LNCaP clone FGC (cell line): ENCODE measurements around the gene CAV2.

Experiments used
- DNase-seq: peaks from one replicate; pipeline ENCODE4 v3.0.0-alpha.2; 2011; ENCODE audit warnings: low read depth
- H3K4me3 ChIP-seq: 2 replicates; pipeline ENCODE4 v1.5.1; 2011; ENCODE audit warnings: mild to moderate bottlenecking, low read depth, low read length, control low read depth
- TF ChIP-seq, protein P1 (sequence below): IDR thresholded peaks from 2 replicates; pipeline ENCODE4 v1.5.1; 2012; ENCODE audit warnings: mild to moderate bottlenecking; ENCODE audit not compliant: control insufficient read depth, insufficient read depth; ENCODE audit errors: extremely low read depth

The CAV2 gene

GRCh38 chr7:116526897-116527296 is 27.4 kb downstream of the CAV2 start:
- TF ChIP-seq, protein P1, sequence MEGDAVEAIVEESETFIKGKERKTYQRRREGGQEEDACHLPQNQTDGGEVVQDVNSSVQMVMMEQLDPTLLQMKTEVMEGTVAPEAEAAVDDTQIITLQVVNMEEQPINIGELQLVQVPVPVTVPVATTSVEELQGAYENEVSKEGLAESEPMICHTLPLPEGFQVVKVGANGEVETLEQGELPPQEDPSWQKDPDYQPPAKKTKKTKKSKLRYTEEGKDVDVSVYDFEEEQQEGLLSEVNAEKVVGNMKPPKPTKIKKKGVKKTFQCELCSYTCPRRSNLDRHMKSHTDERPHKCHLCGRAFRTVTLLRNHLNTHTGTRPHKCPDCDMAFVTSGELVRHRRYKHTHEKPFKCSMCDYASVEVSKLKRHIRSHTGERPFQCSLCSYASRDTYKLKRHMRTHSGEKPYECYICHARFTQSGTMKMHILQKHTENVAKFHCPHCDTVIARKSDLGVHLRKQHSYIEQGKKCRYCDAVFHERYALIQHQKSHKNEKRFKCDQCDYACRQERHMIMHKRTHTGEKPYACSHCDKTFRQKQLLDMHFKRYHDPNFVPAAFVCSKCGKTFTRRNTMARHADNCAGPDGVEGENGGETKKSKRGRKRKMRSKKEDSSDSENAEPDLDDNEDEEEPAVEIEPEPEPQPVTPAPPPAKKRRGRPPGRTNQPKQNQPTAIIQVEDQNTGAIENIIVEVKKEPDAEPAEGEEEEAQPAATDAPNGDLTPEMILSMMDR: no peak
- DNase-seq: no peak
- no peak overlapping the region for H3K4me3 ChIP-seq

- no peak for DNase-seq
- H3K4me3 ChIP-seq: no peak overlapping the region
- TF ChIP-seq, protein P1: no peak
Measured at GRCh38 chr7:116527521-116527920, 28.0 kb downstream of the CAV2 start.

GRCh38 chr7:116528008-116528789 is 28.7 kb downstream of the CAV2 start:
- no peak overlapping the region for H3K4me3 ChIP-seq
- no peak for DNase-seq
- TF ChIP-seq, protein P1: no peak

- H3K4me3 ChIP-seq: no peak overlapping the region
- TF ChIP-seq, protein P1: no peak
- DNase-seq: no peak
Measured at GRCh38 chr7:116529250-116529649, 29.7 kb downstream of the CAV2 start.

DNA sequence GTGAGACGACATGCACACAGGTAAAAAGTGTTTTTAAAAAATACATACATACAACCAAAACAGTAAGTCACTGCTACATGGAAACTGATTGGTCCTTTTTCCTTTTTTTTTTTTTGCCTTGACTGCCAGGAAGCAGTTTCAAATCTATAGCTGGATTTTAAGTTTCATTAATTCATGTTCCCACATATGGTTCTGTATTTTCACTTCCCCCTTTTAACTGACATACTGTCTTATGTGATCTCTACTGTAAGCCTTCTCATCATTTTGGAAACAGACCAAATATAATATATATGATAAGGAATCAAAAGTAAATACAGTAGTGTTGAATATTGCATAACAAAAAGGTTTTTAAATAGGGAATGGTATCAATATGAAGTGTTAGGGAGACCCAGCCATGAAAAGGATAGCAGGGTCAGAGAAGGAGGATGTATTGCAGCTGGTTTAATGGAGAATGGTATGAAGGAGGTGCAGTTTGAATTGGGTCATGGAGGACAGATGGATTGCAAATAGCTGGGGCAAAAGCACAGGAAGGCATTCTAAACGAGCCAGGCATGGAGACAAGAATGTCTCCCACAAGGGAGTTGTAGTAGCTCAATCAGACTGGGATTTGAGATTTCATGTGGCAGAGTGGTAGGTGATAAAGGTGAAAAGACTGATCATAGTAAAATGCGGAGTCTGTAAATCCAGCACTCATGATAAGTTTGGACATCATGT is 30.7 kb downstream of the CAV2 start:
- H3K4me3 ChIP-seq: no peak overlapping the region
- DNase-seq: no peak
- TF ChIP-seq, protein P1: no peak

GRCh38 chr7:116532102-116532688 is 32.7 kb downstream of the CAV2 start:
- TF ChIP-seq, protein P1: no peak
- no peak for DNase-seq
- H3K4me3 ChIP-seq: no peak overlapping the region

- H3K4me3 ChIP-seq: no peak overlapping the region
- no peak for DNase-seq
- TF ChIP-seq, protein P1: no peak
Measured at GRCh38 chr7:116534790-116535189, 35.3 kb downstream of the CAV2 start.
